GM12878 (cell line): ENCODE measurements around the gene TCP1. TPM values are rescaled to one million over a fixed set of nuclear protein-coding genes. Genes with fewer than 3 reads are reported as not detected.
A peak's percentile ranks its signal among the peaks of the same experiment; 100 is the strongest.

Experiments used
- ATAC-seq: fragments of 200-7000 bp; cut with Tn5 transposase; 3 replicates; pipeline ENCODE4 v1.9.1; 2020; ENCODE audit warnings: mild to moderate bottlenecking, moderate library complexity
- BruUV-seq: library from RNA; stranded (reverse); fragments of 400-500 nt; replicated peaks from 2 replicates; lab custom pipeline; 2021; lab: Mats Ljungman, UMichigan
- CTCF ChIA-PET: fragments of 300-600 bp; sonication (Branson Sonifier 250); formaldehyde crosslinking; extraction: SDS; loops from one replicate; lab custom pipeline; 2021; ENCODE audit warnings: inconsistent platforms; lab: Yijun Ruan, JAX
- POLR2A ChIA-PET: fragments of 350-600 bp; formaldehyde crosslinking; extraction: SDS; loops from one replicate; lab custom pipeline; 2021; ENCODE audit warnings: inconsistent platforms; lab: Charles Lee
- RAD21 ChIA-PET: fragments of 300-600 bp; sonication (Branson Sonifier 250); formaldehyde crosslinking; loops from one replicate; lab custom pipeline; 2023; ENCODE audit warnings: antibody characterized with exemption; ENCODE audit not compliant: unreplicated experiment; lab: Charles Lee
- SMC1A ChIA-PET: fragments of 300-600 bp; sonication (Branson Sonifier 250); formaldehyde crosslinking; loops from one replicate; lab custom pipeline; 2023; ENCODE audit not compliant: unreplicated experiment, uncharacterized antibody; lab: Charles Lee
- DNase-seq: peaks from one replicate; pipeline ENCODE4 v3.0.0-alpha.2; 2011; ENCODE audit warnings: low read depth, low spot score
- FAIRE-seq: peaks from 3 replicates; lab custom pipeline; 2011; peaks lifted over from hg19 to GRCh38; lab: Jason Lieb, UNC
- H2AFZ ChIP-seq: 2 replicates; pipeline ENCODE4 v1.6.0; 2011; ENCODE audit warnings: low read depth, low read length, control low read depth; ENCODE audit not compliant: control insufficient read depth
- H3K27ac ChIP-seq: 2 replicates; pipeline ENCODE4 v1.5.1; 2011; ENCODE audit warnings: control low read depth; ENCODE audit not compliant: control insufficient read depth, insufficient read depth
- H3K27me3 ChIP-seq, 2 experiments: replicated peaks in 1 of 2; 2 replicates each; pipeline versions ENCODE4 v1.6.0 to v1.6.1; 2011; ENCODE audit warnings: low read length in 1 of 2; ENCODE audit not compliant: control insufficient read depth in 2 of 2, insufficient read depth in 2 of 2
- H3K36me3 ChIP-seq, 2 experiments: 2 replicates each; pipeline ENCODE4 v1.5.1; 2011; ENCODE audit warnings: low read length in 1 of 2; ENCODE audit not compliant: control insufficient read depth in 2 of 2, insufficient read depth in 2 of 2
- H3K4me1 ChIP-seq: 2 replicates; pipeline ENCODE4 v1.6.1; 2011; ENCODE audit warnings: mild to moderate bottlenecking, low read length, moderate library complexity, mixed read lengths; ENCODE audit not compliant: control insufficient read depth, insufficient read depth
- H3K4me2 ChIP-seq: 2 replicates; pipeline ENCODE4 v1.6.0; 2011; ENCODE audit warnings: control low read depth; ENCODE audit not compliant: control insufficient read depth, insufficient read depth
- H3K4me3 ChIP-seq: fragments of 200-600 bp; sonication (generic); 2 replicates; pipeline ENCODE4 v1.5.1; 2016
- H3K79me2 ChIP-seq: 2 replicates; pipeline ENCODE4 v1.6.0; 2011; ENCODE audit warnings: low read length; ENCODE audit not compliant: control insufficient read depth, insufficient read depth
- H3K9ac ChIP-seq: 2 replicates; pipeline ENCODE4 v1.8.0; 2011; ENCODE audit warnings: low read length, control low read depth, mixed read lengths; ENCODE audit not compliant: control insufficient read depth, insufficient read depth
- H3K9me3 ChIP-seq: replicated peaks from 3 replicates; pipeline ENCODE4 v1.5.1; 2011; ENCODE audit warnings: mild to moderate bottlenecking, low read length; ENCODE audit not compliant: control insufficient read depth, insufficient read depth
- H4K20me1 ChIP-seq: 2 replicates; pipeline ENCODE4 v1.6.0; 2011; ENCODE audit not compliant: control insufficient read depth, insufficient read depth
- DPF2 ChIP-seq: fragments of 450-650 bp; IDR thresholded peaks from 2 replicates; pipeline ENCODE4 v1.6.1; 2017; ENCODE audit warnings: mild to moderate bottlenecking
- EP300 ChIP-seq, 2 experiments: fragments of 150-350 bp in 1 of 2; IDR thresholded peaks; 2 replicates each; pipeline ENCODE4 v1.6.1; 2011 to 2012; ENCODE audit warnings: low read depth in 2 of 2, low read length in 2 of 2, borderline replicate concordance in 1 of 2, improper control_type of control experiment in 1 of 2, inconsistent platforms in 1 of 2; ENCODE audit not compliant: control insufficient read depth in 1 of 2
- GABPA ChIP-seq: IDR thresholded peaks from 2 replicates; pipeline ENCODE4 v1.6.1; 2014; ENCODE audit warnings: antibody characterized with exemption, low read depth, mild to moderate bottlenecking, inconsistent platforms
- HCFC1 ChIP-seq: fragments of 150-350 bp; IDR thresholded peaks from 2 replicates; pipeline ENCODE4 v1.6.1; 2014; ENCODE audit warnings: low read length
- MYC ChIP-seq: IDR thresholded peaks from 2 replicates; pipeline ENCODE4 v1.6.1; 2011; ENCODE audit warnings: mild to moderate bottlenecking, low read length, moderate library complexity, inconsistent platforms; ENCODE audit not compliant: insufficient read depth, insufficient replicate concordance, insufficient read length, severe bottlenecking
- NR2C1 ChIP-seq: fragments of 450-650 bp; IDR thresholded peaks from 2 replicates; pipeline ENCODE4 v1.6.1; 2017; ENCODE audit warnings: antibody characterized with exemption, mild to moderate bottlenecking, moderate library complexity
- SMAD5 ChIP-seq: IDR thresholded peaks from 2 replicates; pipeline ENCODE4 v1.6.1; 2016; ENCODE audit warnings: antibody characterized with exemption, low read depth
- TBL1XR1 ChIP-seq: IDR thresholded peaks from 2 replicates; pipeline ENCODE4 v1.6.1; 2012; ENCODE audit warnings: low read depth, low read length, improper control_type of control experiment
- WGBS: methylation state at CpG from one replicate; pipeline ENCODE4 v1.1.6; 2016; ENCODE audit warnings: low lambda C conversion rate; ENCODE audit not compliant: insufficient replicate concordance, insufficient coverage; ENCODE audit errors: missing lambda C conversion rate; 5-methylcytosine and 5-hydroxymethylcytosine counted together
- in situ Hi-C: fragments of 300-500 bp; cut with MboI; formaldehyde crosslinking; loops from 9 replicates; pipeline ENCODE4 v1.14.3; 2018; ENCODE audit warnings: mixed read lengths
- intact Hi-C: fragments of 100-400 bp; cut with micrococcal nuclease; formaldehyde crosslinking; loops from one replicate; pipeline ENCODE4 v1.14.2; 2022; ENCODE audit not compliant: unreplicated experiment
- polyA plus RNA-seq, 11 experiments: library from polyadenylated mRNA; depleted of rRNA in 4 of 11; unstranded in 6 of 11; stranded (reverse) in 5 of 11; fragments of >200 nt; fragmentation: Nextera tagmentation in 4 of 11; fragmentation: Illumina TruSeq in 1 of 11; extraction: Ambion mirVana in 4 of 11; extraction: Trizol in 1 of 11; gene quantifications; 1 replicate in 1 of 11; 2 replicates in 10 of 11; pipeline versions ENCODE4 v1.2.1 to v1.2.3, GENCODE V29; 2011 to 2016; ENCODE audit warnings: inconsistent platforms in 2 of 11, missing spikeins in 2 of 11, low read depth in 1 of 11
- total RNA-seq, 4 experiments: library from RNA; depleted of rRNA in 3 of 4; stranded (reverse); fragments of >200 nt in 3 of 4; fragmentation: Illumina TruSeq in 1 of 4; extraction: Trizol in 1 of 4; gene quantifications; 2 replicates each; pipeline versions ENCODE4 v1.2.1 to v1.2.3, GENCODE V29; 2013 to 2021
- TF ChIP-seq, protein P1 (sequence below): IDR thresholded peaks from 2 replicates; pipeline ENCODE4 v1.6.1; 2011; ENCODE audit warnings: borderline replicate concordance, low read depth, mild to moderate bottlenecking, moderate library complexity, low read length; ENCODE audit not compliant: insufficient read depth, poor library complexity, severe bottlenecking
- TF ChIP-seq, protein P2 (sequence below): fragments of 450-650 bp; formaldehyde crosslinking; IDR thresholded peaks from 2 replicates; pipeline ENCODE4 v1.4.0; 2020; ENCODE audit warnings: mild to moderate bottlenecking, moderate library complexity

Gene TCP1
- total and polyA plus RNA-seq, 10 of the 15 experiments (the other 5 are each of a cell fraction or from before 2014, with no cell fraction given): 133 to 457 (median 306) TPM

DNA sequence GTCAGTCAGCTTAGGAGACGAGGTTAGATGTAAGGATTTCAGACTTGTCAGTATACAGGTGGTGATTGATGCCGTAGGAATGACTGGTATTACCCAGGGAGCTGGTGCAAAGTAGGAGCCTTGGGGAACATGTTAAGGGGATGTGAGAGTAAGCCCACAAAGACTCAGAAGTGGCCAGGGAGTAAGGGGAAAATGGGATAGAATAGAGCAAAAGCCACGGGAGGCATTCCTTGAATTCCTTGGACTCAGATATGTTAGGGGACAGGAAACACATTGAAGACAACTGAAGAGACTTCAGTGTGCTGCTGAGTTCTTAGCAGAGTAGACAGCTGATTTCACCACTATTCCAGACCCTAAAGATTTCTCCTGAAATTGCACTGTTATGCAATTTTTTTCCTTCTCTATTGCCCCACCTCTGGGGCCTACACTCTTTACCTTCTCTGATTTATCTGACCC, 28.8 kb downstream of the TCP1 start:
- peak overlapping the region; percentile 88 for H3K4me3 ChIP-seq
- ChIA-PET POLR2A (interaction anchor here (1.0 to 4.8 kb wide), 11 partner anchors 8 to 219 kb away, joined by 3 to 50 read pairs (median 5); partner anchors contain the start of genes MRPL18, TCP1 and WTAP), RAD21 (interaction anchor here (0.8 to 2.3 kb wide), 3 partner anchors 30 to 34 kb away, joined by 3 to 10 read pairs (median 8); partner anchors contain the start of genes MRPL18 and WTAP), CTCF (interaction anchor here (0.9 to 1.9 kb wide), 7 partner anchors 9 to 69 kb away, joined by 3 to 8 read pairs (median 5); partner anchors contain the start of gene WTAP), SMC1A (interaction anchor here (0.8 to 3.6 kb wide), 9 partner anchors 13 to 69 kb away, joined by 3 to 20 read pairs (median 6); partner anchors contain the start of genes MRPL18, TCP1 and WTAP)
- H4K20me1 ChIP-seq: no peaks in the 10 kb centered on the region
- H3K27ac ChIP-seq: peak overlapping the region; percentile 96; the same call in 1 of the 2 replicates
- ATAC-seq (no peak), DNase-seq (no peak), FAIRE-seq (no peak)
- 59% methylated on average over 3 of the region's 3 CpGs for WGBS
- no TSS peak for BruUV-seq
- no peaks in the 10 kb centered on the region for H3K9me3 ChIP-seq
- no peaks in the 10 kb centered on the region for H3K27me3 ChIP-seq
- H3K36me3 ChIP-seq: peaks cover 2 to 24% of the 10 kb centered on the region in 2 experiments
- H2AFZ ChIP-seq: no peak overlapping the region
- intact Hi-C loops: no loop called here
- peaks cover 5% of the 10 kb centered on the region for H3K4me1 ChIP-seq
- TF ChIP-seq EP300 (IDR thresholded peaks at IDR 0.05; ENCODE audit: borderline replicate concordance in 1 of 2, control insufficient read depth in 1 of 2, low read depth in 2 of 2, low read length in 2 of 2) (no peak), SMAD5 (no peak), HCFC1 (no peak), TBL1XR1 (no peak)
- peak overlapping the region; percentile 56 for H3K4me2 ChIP-seq
- in situ Hi-C loops: no loop called here
- H3K79me2 ChIP-seq: peaks cover 26% of the 10 kb centered on the region
- H3K9ac ChIP-seq: peak overlapping the region; percentile 81

DNA sequence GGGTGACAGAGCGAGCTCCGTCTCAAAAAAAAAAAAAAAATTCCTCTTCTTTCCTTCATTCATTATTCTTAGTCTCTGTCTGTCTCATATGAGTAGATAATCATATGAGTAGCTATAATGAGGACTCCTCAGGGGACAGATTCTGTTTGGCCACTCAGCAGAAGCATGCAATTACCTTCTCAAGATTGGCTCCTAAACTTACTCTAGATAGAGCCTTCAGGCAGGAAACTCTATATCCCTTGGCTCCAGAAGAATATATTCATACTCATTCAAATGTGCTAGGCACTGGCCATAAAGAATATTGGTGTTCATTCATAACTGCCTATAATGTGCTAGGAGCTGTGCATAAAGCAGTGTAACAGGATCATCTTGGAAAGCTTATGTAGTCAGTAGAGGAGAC, 29.8 kb downstream of the TCP1 start:
- intact Hi-C loops: no loop called here
- ChIA-PET RAD21 (interaction anchor here (0.8 kb wide), 1 partner anchor 31 kb away, joined by 3 read pairs; the partner anchor contains the start of gene MRPL18), CTCF (interaction anchor here (0.6 to 1.2 kb wide), 4 partner anchors 13 to 191 kb away, joined by 3 to 4 read pairs (median 4); no protein-coding TSS in a partner anchor), POLR2A (interaction anchor here (0.6 to 3.1 kb wide), 5 partner anchors 13 to 64 kb away, joined by 3 to 21 read pairs (median 6); partner anchors contain the start of gene WTAP), SMC1A (interaction anchor here (0.8 to 2.8 kb wide), 5 partner anchors 22 to 68 kb away, joined by 3 to 20 read pairs (median 4); no protein-coding TSS in a partner anchor)
- no peak for FAIRE-seq
- no peak for ATAC-seq
- no peak for DNase-seq
- 40% methylated on average over 1 of the region's 2 CpGs for WGBS
- Histone ChIP-seq H2AFZ (no peak overlapping the region), H3K4me3 (no peak overlapping the region), H3K27ac (no peak overlapping the region), H3K27me3 (no peaks in the 10 kb centered on the region), H3K36me3 (peaks cover 6 to 24% of the 10 kb centered on the region in 2 experiments), H3K4me2 (no peak overlapping the region), H3K9ac (no peak overlapping the region), H3K9me3 (no peaks in the 10 kb centered on the region), H3K79me2 (peaks cover 23% of the 10 kb centered on the region), H4K20me1 (no peaks in the 10 kb centered on the region), H3K4me1 (peaks cover 5% of the 10 kb centered on the region)
- BruUV-seq: no TSS peak
- in situ Hi-C loops: no loop called here
- TF ChIP-seq MYC (no peak), DPF2 (no peak), GABPA (no peak), NR2C1 (no peak)
- TF ChIP-seq, protein P1, sequence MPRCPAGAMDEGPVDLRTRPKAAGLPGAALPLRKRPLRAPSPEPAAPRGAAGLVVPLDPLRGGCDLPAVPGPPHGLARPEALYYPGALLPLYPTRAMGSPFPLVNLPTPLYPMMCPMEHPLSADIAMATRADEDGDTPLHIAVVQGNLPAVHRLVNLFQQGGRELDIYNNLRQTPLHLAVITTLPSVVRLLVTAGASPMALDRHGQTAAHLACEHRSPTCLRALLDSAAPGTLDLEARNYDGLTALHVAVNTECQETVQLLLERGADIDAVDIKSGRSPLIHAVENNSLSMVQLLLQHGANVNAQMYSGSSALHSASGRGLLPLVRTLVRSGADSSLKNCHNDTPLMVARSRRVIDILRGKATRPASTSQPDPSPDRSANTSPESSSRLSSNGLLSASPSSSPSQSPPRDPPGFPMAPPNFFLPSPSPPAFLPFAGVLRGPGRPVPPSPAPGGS: no peak
- TF ChIP-seq, protein P2, sequence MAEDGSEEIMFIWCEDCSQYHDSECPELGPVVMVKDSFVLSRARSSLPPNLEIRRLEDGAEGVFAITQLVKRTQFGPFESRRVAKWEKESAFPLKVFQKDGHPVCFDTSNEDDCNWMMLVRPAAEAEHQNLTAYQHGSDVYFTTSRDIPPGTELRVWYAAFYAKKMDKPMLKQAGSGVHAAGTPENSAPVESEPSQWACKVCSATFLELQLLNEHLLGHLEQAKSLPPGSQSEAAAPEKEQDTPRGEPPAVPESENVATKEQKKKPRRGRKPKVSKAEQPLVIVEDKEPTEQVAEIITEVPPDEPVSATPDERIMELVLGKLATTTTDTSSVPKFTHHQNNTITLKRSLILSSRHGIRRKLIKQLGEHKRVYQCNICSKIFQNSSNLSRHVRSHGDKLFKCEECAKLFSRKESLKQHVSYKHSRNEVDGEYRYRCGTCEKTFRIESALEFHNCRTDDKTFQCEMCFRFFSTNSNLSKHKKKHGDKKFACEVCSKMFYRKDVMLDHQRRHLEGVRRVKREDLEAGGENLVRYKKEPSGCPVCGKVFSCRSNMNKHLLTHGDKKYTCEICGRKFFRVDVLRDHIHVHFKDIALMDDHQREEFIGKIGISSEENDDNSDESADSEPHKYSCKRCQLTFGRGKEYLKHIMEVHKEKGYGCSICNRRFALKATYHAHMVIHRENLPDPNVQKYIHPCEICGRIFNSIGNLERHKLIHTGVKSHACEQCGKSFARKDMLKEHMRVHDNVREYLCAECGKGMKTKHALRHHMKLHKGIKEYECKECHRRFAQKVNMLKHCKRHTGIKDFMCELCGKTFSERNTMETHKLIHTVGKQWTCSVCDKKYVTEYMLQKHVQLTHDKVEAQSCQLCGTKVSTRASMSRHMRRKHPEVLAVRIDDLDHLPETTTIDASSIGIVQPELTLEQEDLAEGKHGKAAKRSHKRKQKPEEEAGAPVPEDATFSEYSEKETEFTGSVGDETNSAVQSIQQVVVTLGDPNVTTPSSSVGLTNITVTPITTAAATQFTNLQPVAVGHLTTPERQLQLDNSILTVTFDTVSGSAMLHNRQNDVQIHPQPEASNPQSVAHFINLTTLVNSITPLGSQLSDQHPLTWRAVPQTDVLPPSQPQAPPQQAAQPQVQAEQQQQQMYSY (CRISPR knock-in tag): no peak
